GM20000 (cell line): ENCODE measurements around the gene UBE3D.
A peak's percentile ranks its signal among the peaks of the same experiment; 100 is the strongest.

Experiments used
- DNase-seq: peaks from one replicate; pipeline ENCODE4 v3.0.0; 2012; ENCODE audit warnings: low spot score
- CTCF ChIP-seq: IDR thresholded peaks from 2 replicates; pipeline ENCODE4 v1.5.1; 2012; ENCODE audit warnings: mild to moderate bottlenecking, control low read depth; ENCODE audit errors: extremely low read depth, missing control alignments

UBE3D gene

GRCh38 chr6:83055366-83055964 lies 10.2 kb downstream of the UBE3D start:
- peak; percentile 38 for TF ChIP-seq CTCF
- peak; percentile 51 for DNase-seq

- DNase-seq, result no peak
- no peak for TF ChIP-seq CTCF
Measured at GRCh38 chr6:83053678-83054077, 12.0 kb downstream of the UBE3D start.

- DNase-seq, result no peak
- no peak for TF ChIP-seq CTCF
Measured at GRCh38 chr6:83051377-83052172, 14.1 kb downstream of the UBE3D start.

- no peak for TF ChIP-seq CTCF
- no peak for DNase-seq
Measured at GRCh38 chr6:83047065-83047754, 18.4 kb downstream of the UBE3D start.

- no peak for DNase-seq
- no peak for TF ChIP-seq CTCF
Measured at GRCh38 chr6:83044091-83044768, 21.4 kb downstream of the UBE3D start.

GRCh38 chr6:83042467-83043053 lies 23.1 kb downstream of the UBE3D start:
- DNase-seq, result no peak

More at GRCh38 chr6:83042467-83043053, 23.1 kb downstream of the UBE3D start:
- TF ChIP-seq CTCF, result no peak
